Gastroesophageal sphincter (tissue), 3 donors: Measurements from ENCODE around the gene PHACTR1.

Experiments used
- POLR2AphosphoS5 ChIP-seq: sonication (generic); formaldehyde crosslinking; IDR thresholded peaks from one replicate; pipeline ENCODE4 v1.6.1; 2017; ENCODE audit warnings: antibody characterized with exemption
- TF ChIP-seq, protein P1 (sequence below), 4 experiments: fragments of 200-600 bp in 2 of 4; fragments of 450-650 bp in 2 of 4; sonication (generic) in 1 of 4; IDR thresholded peaks; one replicate each; pipeline ENCODE4 v1.5.1; 2017 to 2019; ENCODE audit warnings: antibody characterized with exemption in 4 of 4, mild to moderate bottlenecking in 2 of 4, moderate library complexity in 2 of 4

- TF ChIP-seq, protein P1, sequence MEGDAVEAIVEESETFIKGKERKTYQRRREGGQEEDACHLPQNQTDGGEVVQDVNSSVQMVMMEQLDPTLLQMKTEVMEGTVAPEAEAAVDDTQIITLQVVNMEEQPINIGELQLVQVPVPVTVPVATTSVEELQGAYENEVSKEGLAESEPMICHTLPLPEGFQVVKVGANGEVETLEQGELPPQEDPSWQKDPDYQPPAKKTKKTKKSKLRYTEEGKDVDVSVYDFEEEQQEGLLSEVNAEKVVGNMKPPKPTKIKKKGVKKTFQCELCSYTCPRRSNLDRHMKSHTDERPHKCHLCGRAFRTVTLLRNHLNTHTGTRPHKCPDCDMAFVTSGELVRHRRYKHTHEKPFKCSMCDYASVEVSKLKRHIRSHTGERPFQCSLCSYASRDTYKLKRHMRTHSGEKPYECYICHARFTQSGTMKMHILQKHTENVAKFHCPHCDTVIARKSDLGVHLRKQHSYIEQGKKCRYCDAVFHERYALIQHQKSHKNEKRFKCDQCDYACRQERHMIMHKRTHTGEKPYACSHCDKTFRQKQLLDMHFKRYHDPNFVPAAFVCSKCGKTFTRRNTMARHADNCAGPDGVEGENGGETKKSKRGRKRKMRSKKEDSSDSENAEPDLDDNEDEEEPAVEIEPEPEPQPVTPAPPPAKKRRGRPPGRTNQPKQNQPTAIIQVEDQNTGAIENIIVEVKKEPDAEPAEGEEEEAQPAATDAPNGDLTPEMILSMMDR (IDR thresholded peaks at IDR 0.05) = no peak
- TF ChIP-seq POLR2AphosphoS5 = no peak
Measured at GRCh38 chr6:12968290-12968689, 251.7 kb downstream of the PHACTR1 start.
